GM23248 (cell line): ENCODE measurements around the gene CHST13.

ENCODE experiments used
- EZH2 ChIP-seq: fragments of 200-600 bp; sonication (generic); IDR thresholded peaks from 2 replicates; pipeline ENCODE4 v1.6.1; 2018; ENCODE audit warnings: antibody characterized with exemption, mild to moderate bottlenecking; ENCODE audit not compliant: insufficient read depth, poor library complexity, severe bottlenecking
- EZH2phosphoT487 ChIP-seq: fragments of 200-600 bp; sonication (generic); IDR thresholded peaks from 2 replicates; pipeline ENCODE4 v1.6.1; 2018; ENCODE audit warnings: antibody characterized with exemption, moderate library complexity, mild to moderate bottlenecking, low read depth; ENCODE audit not compliant: insufficient read depth

DNA sequence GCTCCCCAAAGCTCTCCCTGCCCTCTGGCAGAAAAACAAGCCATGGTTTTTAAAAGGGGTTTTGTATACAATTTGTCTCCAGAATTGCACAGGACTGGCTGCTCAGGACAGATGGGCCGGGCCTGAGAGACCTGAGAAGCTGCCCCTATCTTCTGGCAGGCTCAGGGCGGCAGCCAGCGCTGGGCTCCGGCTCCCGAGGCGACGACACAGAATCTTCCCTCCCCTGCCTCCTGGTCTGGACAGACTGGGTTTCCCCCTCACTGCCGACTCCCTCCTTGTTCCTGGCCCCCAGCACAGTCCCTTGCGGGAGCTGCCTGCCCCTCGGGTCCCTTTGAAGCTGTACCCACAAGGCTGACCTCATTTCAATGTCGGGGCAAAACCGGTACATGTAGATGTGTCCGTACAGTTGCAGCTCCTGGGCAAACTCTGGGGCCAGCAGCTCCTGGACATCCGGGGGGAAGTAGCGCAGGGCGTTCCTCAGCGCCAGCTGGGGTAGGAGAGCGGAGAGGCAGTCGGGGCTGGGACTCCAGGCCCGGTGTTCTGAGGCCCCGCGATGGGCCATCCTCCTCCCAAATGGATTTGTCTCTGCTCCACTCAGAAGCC, 13.5 kb upstream of the CHST13 start:
- TF ChIP-seq EZH2 (no peak), EZH2phosphoT487 (no peak)
